ENCODE results near the gene CNTNAP5.

DNA sequence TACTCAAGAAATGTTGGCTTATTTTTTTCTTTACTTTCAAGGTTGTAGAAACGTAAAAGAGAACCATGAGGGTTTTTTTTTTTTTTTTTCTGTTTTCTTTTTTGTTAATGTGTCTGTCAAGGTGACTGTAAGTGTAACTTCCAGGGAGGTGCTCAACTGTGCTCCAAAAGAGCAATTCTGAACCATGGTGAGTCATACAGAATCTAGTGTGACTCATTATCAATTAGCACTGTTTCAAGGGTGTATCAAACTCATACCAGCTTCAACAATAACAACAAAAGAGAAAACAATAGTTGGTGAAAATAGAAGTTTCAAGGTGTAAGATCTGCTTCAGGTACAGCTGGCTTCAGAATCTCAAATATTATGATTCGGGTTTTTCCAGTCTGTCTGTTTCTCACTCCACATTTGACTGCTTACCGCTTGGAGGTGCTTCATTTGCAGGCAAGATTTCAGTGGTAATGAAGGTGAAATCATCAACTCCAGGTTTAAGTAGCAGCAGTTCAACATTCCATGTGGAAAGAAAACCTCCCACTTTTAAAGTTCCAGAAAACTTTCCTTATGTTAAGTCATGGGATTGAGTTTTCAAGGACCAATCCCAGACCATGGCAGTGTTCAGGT is 850.6 kb downstream of the CNTNAP5 start:
- TF ChIP-seq YY1 (IDR thresholded peaks at IDR 0.05; ENCODE audit: insufficient read depth, insufficient read length) = no peak
- TF ChIP-seq ZNF274 (IDR thresholded peaks at IDR 0.05; ENCODE audit: low read depth, low read length) = no peak
